NK-92 (cell line): ENCODE measurements around the gene DARS1.
"Not testable (repeated sequence)": the region's sequence is repeated elsewhere in the genome, so short reads cannot be mapped to it uniquely, and the experiment has no call there.

Experiments
- DNase-seq: peaks from one replicate; lab custom pipeline; 2025; ENCODE audit not compliant: unreplicated experiment; lab: John Stamatoyannopoulos, UW

DARS1 gene

DNA sequence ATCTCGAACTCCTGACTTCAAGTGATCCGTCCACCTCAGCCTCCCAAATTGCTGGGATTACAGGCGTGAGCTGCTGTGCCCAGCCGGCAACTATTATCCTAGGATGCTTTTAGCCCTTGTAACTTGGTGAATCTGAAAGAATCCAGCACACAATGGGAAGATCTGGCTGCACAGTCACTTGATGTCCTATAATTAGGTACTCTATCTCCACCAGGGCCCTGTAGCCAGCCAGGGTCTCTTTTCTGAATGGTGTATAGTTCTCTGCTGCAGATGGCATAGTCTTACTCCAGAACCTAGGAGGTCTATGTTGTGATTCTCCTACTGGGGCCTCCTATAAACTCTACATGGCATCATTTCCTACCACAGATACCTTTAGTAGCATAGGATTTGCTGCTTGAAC lies 95.3 kb downstream of the DARS1 start:
- no peak for DNase-seq

DNA sequence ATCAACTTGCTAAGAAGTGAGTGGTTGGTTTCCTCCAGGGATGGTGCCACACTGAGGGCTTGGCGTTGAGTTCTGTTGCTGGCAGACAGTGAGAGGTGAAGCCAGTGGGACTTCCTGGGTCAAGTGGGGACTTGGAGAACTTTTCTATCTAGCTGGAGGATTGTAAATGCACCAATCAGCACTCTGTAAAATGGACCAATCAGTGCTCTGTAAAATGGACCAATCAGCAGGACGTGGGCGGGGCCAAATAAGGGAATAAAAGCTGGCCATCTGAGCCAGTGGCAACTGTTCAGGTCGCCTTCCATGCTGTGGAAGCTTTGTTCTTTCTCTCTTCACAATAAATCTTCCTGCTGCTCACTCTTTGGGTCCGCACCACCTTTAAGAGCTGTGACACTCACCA lies 96.8 kb downstream of the DARS1 start:
- DNase-seq, result not testable (repeated sequence)

DNA sequence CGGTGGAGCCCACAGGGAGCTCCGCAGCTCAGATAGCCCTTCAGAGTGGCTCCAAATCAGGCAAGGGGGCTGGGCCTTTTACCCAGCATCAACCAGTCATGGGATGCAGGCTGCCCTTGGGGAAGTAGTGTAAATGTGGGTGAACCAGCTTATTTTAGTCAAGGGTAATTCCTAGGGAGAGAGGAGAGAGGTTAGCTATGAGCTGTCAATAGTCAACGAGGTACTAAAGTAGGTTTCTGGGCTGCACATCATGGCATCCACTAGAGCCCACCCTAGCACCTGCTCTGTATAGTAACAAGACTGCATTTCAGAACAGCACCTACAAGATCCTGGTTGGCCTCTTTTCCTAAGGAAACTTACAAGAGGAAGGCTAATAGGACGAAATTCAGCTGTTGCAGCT lies 99.7 kb downstream of the DARS1 start:
- no peak for DNase-seq

- no peak for DNase-seq
Observed at GRCh38 chr2:135882415-135882814, 103.0 kb downstream of the DARS1 start.

DNA sequence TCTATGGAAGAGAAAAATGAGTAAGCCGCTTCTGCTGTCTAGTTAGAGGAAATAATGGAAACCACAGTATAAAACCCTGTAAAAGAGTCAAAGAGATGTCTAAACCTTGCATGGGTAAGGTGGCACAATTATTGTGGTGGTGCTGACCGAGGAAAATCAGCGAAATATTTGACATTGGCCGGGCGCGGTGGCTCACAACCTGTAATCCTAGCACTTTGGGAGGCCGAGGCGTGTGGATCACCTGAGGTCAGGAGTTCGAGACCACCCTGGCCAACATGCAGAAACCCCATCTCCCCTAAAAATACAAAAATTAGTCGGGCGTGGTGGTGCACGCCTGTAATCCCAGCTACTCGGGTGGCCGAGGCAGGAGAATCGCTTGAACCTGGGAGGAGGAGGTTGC lies 108.7 kb downstream of the DARS1 start:
- DNase-seq, result not testable (repeated sequence)

DNA sequence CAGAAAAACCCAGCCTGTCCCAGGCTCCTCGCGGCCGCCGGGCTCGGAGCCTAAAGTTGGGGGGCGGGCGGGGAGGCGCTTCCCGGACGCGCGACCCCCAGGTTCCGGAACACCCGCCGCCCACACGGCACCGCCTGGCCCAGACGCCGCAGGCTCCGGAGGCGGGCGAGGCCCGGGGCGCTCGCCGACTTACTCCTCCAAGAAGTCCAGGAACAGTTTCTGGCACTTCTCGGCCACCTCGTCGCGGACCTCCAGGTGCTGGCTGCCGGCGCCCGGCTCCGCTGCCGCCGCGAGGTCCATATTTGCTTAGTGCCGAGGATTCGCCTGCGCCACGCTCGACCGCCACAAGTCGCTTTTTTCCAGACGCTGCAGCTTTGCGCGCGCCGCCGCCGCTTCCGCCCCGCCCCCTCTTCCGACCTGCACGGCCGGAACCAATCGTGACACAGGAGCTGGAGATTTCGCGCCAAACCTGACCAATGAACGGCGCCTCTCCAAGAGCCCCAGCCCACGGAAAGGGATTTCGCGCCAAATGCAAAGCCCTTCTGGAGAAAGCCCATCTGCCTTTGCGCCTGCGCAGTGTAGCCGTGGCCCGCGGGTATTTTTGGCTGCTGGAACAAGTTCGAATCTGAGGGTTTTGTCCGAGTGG lies 109.2 kb downstream of the DARS1 start, which contains the start of gene MCM6:
MCM6 (minus strand) TSS at position 378 of the 646 bp plus-strand sequence; CDS start at position 300, 78 bp downstream.
- DNase-seq, result peak; percentile 92

- DNase-seq, result no peak
Observed at GRCh38 chr2:135875491-135876065, 109.8 kb downstream of the DARS1 start.

DNA sequence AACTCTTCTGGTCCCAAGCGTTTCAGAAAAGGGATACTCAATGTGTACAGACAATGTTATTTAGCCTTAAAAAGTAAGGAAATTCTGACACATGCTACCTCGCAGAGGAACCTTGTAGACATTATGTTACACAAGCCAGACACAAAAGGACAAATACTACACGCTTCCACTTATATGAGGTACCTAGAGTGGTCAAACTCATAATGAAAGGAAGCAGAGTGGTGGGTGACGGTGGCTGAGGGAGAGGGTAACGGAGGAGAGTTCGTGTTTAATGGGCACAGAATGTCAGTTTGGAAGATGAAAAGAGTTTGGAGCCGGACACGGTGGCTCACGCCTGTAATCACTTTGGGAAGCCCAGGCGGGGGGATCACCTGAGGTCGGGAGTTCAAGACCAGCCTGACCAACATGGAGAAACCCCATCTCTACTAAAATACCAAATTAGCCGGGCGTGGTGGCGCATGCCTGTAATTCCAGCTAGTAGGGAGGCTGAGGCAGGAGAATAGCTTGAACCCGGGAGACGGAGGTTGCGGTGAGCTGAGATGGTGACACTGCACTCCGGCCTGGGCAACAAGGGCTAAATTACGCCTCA lies 110.6 kb downstream of the DARS1 start:
- no peak for DNase-seq

DNA sequence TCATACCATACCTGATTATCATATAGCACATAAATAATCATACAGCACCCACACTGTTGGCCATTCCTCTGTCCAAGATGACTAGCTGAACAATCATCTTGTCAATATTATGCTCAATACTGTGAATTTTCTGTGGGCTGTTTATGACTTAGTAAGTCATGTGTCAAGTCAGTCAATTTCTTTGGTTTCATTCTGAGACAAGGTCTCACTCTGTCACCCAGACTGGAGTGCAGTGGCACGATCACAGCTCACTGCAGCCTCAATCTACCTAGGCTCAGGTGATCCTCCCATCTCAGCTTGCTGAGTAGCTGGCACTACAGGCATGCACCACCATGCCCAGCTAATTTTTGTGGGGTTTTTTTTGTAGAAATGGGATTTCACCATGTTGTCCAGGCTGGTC lies 114.9 kb downstream of the DARS1 start:
- no peak for DNase-seq

DNA sequence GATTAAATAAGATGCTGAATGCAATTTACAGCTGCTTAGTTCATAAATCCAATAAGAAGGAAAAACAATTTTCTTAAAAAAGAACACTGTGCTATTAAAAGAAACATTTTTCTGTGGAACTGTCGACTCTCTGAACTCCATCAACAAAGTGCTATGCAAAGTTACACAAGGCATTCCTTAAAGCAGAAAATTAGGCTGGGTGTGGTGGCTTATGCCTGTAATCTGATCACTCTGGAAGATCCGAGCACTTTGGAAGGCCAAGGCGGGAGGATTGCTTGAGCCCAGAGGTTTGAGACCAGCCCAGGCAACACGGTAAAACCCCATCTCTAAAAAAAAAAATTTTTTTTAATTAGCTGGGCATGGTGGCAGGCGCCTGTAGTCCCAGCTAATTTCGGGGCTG lies 122.2 kb downstream of the DARS1 start:
- no peak for DNase-seq

GRCh38 chr2:135862718-135863117 lies 122.7 kb downstream of the DARS1 start:
- DNase-seq, result no peak
